ENCODE data around the gene CLTCL1. TPM values are rescaled to one million over a fixed set of nuclear protein-coding genes. Genes with fewer than 3 reads are reported as not detected.
A peak's percentile ranks its signal among the peaks of the same experiment; 100 is the strongest.

CLTCL1 gene
- total and polyA plus RNA-seq, 4 donors: 2.6 to 9.2 (median 4.3) TPM

DNA sequence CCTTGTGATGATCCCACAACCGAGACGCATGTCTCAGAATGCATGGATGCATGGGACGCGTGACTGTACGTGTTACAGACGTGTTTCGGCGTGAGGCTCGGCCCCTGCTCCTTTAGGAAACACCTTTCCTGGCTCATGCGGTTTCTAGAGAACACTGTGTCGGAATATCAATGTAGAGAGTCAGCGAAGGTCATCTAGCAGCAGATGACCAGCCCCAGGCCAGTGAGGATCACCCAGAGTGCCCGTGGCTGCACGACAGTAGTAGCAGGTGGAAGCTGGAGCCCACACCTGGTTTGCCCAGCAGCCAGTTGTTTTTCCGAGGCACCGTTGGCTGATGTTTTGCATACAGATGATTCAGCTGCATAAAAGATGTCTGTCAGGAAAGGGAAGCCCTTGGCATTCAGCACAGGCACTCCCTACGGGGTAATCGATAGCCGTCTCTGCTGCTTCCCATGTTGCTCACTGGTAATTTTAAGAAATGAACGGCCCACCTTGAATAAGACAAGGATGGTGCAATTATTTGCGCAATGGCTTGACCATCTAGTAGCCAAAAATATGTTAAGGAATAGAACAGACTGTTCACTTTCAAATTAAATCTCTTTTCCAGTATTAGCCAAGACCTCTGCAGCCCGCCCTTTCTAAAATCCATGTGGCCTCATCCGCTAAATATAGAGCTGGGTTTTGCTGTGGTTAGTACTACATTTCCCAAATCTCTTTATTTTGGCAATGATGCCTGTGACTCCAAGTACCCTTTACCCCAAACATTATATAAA, 1.1 kb upstream of the CLTCL1 start:
- Histone ChIP-seq H3K36me3 (ENCODE audit: control insufficient read depth in 4 of 4, insufficient read depth in 4 of 4, low read length in 4 of 4) (no peaks in the 10 kb centered on the region), H3K9me3 (ENCODE audit: control insufficient read depth in 4 of 4, insufficient read depth in 3 of 4, low read length in 3 of 4) (no peaks in the 10 kb centered on the region), H3K27me3 (ENCODE audit: control insufficient read depth in 3 of 3, insufficient read depth in 3 of 3, low read length in 2 of 3) (no peaks in the 10 kb centered on the region), H3K27ac (ENCODE audit: low read depth in 1 of 2, low read length in 1 of 2) (peak overlapping the region in 1 of 2 donors; percentile 13), H3K9ac (ENCODE audit: insufficient read depth in 1 of 2, low read length in 2 of 2) (peak overlapping the region; percentile 60 to 80), H3K4me3 (peak overlapping the region; percentile 73), H3K4me1 (ENCODE audit: control insufficient read depth in 5 of 5, insufficient read depth in 5 of 5, low read length in 5 of 5) (peaks cover 4 to 17% (median 7%) of the 10 kb centered on the region in 5 donors)
- 69% methylated on average over 23 of the region's 23 CpGs for WGBS, 2 donors
- peak in 1 of 3 donors; percentile 6 for DNase-seq
- no peak for ATAC-seq (ENCODE audit: insufficient read depth, low FRiP score)
- TF ChIP-seq, protein P1, sequence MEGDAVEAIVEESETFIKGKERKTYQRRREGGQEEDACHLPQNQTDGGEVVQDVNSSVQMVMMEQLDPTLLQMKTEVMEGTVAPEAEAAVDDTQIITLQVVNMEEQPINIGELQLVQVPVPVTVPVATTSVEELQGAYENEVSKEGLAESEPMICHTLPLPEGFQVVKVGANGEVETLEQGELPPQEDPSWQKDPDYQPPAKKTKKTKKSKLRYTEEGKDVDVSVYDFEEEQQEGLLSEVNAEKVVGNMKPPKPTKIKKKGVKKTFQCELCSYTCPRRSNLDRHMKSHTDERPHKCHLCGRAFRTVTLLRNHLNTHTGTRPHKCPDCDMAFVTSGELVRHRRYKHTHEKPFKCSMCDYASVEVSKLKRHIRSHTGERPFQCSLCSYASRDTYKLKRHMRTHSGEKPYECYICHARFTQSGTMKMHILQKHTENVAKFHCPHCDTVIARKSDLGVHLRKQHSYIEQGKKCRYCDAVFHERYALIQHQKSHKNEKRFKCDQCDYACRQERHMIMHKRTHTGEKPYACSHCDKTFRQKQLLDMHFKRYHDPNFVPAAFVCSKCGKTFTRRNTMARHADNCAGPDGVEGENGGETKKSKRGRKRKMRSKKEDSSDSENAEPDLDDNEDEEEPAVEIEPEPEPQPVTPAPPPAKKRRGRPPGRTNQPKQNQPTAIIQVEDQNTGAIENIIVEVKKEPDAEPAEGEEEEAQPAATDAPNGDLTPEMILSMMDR (IDR thresholded peaks at IDR 0.05; ENCODE audit: control extremely low read depth, extremely low read depth): no peak

- Histone ChIP-seq H3K9ac (ENCODE audit: insufficient read depth in 1 of 2, low read length in 2 of 2) (peak overlapping the region in 1 of 2 donors; percentile 49), H3K4me3 (peak overlapping the region; percentile 89), H3K27me3 (ENCODE audit: control insufficient read depth in 3 of 3, insufficient read depth in 3 of 3, low read length in 2 of 3) (no peaks in the 10 kb centered on the region), H3K27ac (ENCODE audit: low read depth in 1 of 2, low read length in 1 of 2) (peak overlapping the region; percentile 61 to 82), H3K9me3 (ENCODE audit: control insufficient read depth in 4 of 4, insufficient read depth in 3 of 4, low read length in 3 of 4) (no peaks in the 10 kb centered on the region), H3K4me1 (ENCODE audit: control insufficient read depth in 5 of 5, insufficient read depth in 5 of 5, low read length in 5 of 5) (peaks cover 4 to 17% (median 7%) of the 10 kb centered on the region in 5 donors), H3K36me3 (ENCODE audit: control insufficient read depth in 4 of 4, insufficient read depth in 4 of 4, low read length in 4 of 4) (no peaks in the 10 kb centered on the region)
- ATAC-seq (ENCODE audit: insufficient read depth, low FRiP score): peak; percentile 32
- WGBS, 2 donors: 0 to 1% methylated on average over 37 to 41 of the region's 41 CpGs
- DNase-seq: peak in 1 of 3 donors; percentile 37
- TF ChIP-seq, protein P1 (IDR thresholded peaks at IDR 0.05; ENCODE audit: control extremely low read depth, extremely low read depth): no peak
Measured at GRCh38 chr22:19291218-19291579, 320 bp downstream of the CLTCL1 start.

DNA sequence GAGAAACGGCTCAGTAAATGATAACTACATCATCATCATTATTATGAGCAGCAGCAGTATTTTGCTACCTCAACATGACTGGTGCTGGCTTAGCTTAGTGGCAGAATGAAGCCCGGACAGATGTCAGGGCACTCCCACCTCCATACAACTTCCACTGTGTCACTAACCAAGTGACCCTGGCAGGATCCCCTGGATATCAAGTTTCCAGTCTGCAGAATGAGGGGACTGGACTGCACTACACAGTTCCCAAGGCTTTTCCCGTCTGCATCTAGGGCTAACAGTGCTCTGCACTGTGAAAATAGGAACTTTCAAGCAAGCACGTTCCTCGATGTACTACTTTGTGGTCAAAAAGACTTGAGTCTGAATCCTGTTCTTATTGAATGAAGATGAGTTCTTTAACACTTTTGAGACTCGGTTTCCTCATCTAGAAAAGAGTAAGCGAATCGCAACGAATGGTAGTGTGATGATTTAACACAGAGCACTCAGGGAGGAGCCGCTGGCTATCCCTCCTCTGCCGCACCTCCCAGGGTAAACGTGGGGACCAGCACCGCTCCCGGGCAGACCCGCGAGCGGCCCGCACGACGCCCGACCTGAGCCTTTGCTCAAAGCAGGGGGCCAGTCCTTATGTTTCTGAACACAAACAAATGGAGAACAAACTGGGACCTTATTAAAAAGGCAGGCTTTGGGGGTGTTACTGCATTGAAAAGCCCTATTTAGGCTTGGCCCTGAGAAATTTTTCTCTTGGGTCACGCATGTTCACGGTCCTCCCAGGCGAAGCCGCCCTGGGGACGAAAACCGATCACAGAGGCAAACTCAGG, 910 bp downstream of the CLTCL1 start:
- no peak overlapping the region for H3K27ac ChIP-seq (ENCODE audit: low read depth in 1 of 2, low read length in 1 of 2)
- 16 to 19% methylated on average over 27 of the region's 27 CpGs for WGBS, 2 donors
- TF ChIP-seq, protein P1 (IDR thresholded peaks at IDR 0.05; ENCODE audit: control extremely low read depth, extremely low read depth): no peak
- H3K4me3 ChIP-seq: peak overlapping the region; percentile 89
- peak in 2 of 3 donors; percentile 25 to 42 for DNase-seq
- peak overlapping the region in 1 of 2 donors; percentile 49 for H3K9ac ChIP-seq (ENCODE audit: insufficient read depth in 1 of 2, low read length in 2 of 2)
- no peaks in the 10 kb centered on the region for H3K36me3 ChIP-seq (ENCODE audit: control insufficient read depth in 4 of 4, insufficient read depth in 4 of 4, low read length in 4 of 4)
- no peaks in the 10 kb centered on the region for H3K27me3 ChIP-seq (ENCODE audit: control insufficient read depth in 3 of 3, insufficient read depth in 3 of 3, low read length in 2 of 3)
- peaks cover 4 to 17% (median 7%) of the 10 kb centered on the region in 5 donors for H3K4me1 ChIP-seq (ENCODE audit: control insufficient read depth in 5 of 5, insufficient read depth in 5 of 5, low read length in 5 of 5)
- no peak for ATAC-seq (ENCODE audit: insufficient read depth, low FRiP score)
- no peaks in the 10 kb centered on the region for H3K9me3 ChIP-seq (ENCODE audit: control insufficient read depth in 4 of 4, insufficient read depth in 3 of 4, low read length in 3 of 4)
